SK-N-SH treated with all-trans-retinoic acid at 6 μM for 48 hours (cell line): Measurements from ENCODE around the gene NRN1L.
"Not testable (repeated sequence)": the region's sequence is repeated elsewhere in the genome, so short reads cannot be mapped to it uniquely, and the experiment has no call there.

Experiments used
- ATAC-seq: fragments of 200-7000 bp; cut with Tn5 transposase; 3 replicates; pipeline ENCODE4 v1.9.1; 2020; ENCODE audit warnings: mild to moderate bottlenecking, moderate library complexity
- ARNTL ChIP-seq: fragments of 450-650 bp; formaldehyde crosslinking; IDR thresholded peaks from 2 replicates; pipeline ENCODE4 v1.5.0; 2020; ENCODE audit warnings: low read depth, mild to moderate bottlenecking, moderate library complexity, borderline replicate concordance
- BACH2 ChIP-seq: fragments of 250-450 bp; sonication (Bioruptor Pico); IDR thresholded peaks from 2 replicates; pipeline ENCODE4 v1.9.0; 2021; ENCODE audit warnings: mild to moderate bottlenecking, borderline replicate concordance
- CSDC2 ChIP-seq: fragments of 250-450 bp; sonication (Bioruptor Pico); IDR thresholded peaks from 2 replicates; pipeline ENCODE4 v1.5.0; 2020; ENCODE audit warnings: mild to moderate bottlenecking, moderate library complexity
- CSRNP3 ChIP-seq: fragments of 250-450 bp; sonication (Bioruptor Pico); IDR thresholded peaks from 2 replicates; pipeline ENCODE4 v1.5.1; 2021; ENCODE audit warnings: mild to moderate bottlenecking, moderate library complexity
- GLIS3 ChIP-seq: fragments of 250-450 bp; sonication (Bioruptor Pico); IDR thresholded peaks from 2 replicates; pipeline ENCODE4 v1.5.0; 2020; ENCODE audit warnings: mild to moderate bottlenecking, moderate library complexity
- ISL1 ChIP-seq: fragments of 250-450 bp; sonication (Bioruptor Pico); IDR thresholded peaks from 2 replicates; pipeline ENCODE4 v2.1.2; 2022; ENCODE audit warnings: mild to moderate bottlenecking, moderate library complexity
- OSR1 ChIP-seq: fragments of 250-450 bp; sonication (Bioruptor Pico); IDR thresholded peaks from 2 replicates; pipeline ENCODE4 v1.8.0; 2022; ENCODE audit warnings: moderate library complexity, mild to moderate bottlenecking, inconsistent platforms
- POU6F1 ChIP-seq: fragments of 250-450 bp; sonication (Bioruptor Pico); IDR thresholded peaks from 2 replicates; pipeline ENCODE4 v1.8.0; 2021; ENCODE audit warnings: low read depth, mild to moderate bottlenecking, moderate library complexity, borderline replicate concordance
- PPARA ChIP-seq: fragments of 250-450 bp; sonication (Bioruptor Pico); IDR thresholded peaks from 2 replicates; pipeline ENCODE4 v1.5.0; 2020; ENCODE audit warnings: mild to moderate bottlenecking, borderline replicate concordance
- RARB ChIP-seq: fragments of 250-450 bp; sonication (Bioruptor Pico); IDR thresholded peaks from 2 replicates; pipeline ENCODE4 v1.8.0; 2021; ENCODE audit warnings: mild to moderate bottlenecking, moderate library complexity
- SNAI2 ChIP-seq: fragments of 250-450 bp; sonication (Bioruptor Pico); IDR thresholded peaks from 2 replicates; pipeline ENCODE4 v1.5.0; 2020; ENCODE audit warnings: mild to moderate bottlenecking, moderate library complexity
- TCF4 ChIP-seq: fragments of 250-450 bp; sonication (Bioruptor Pico); IDR thresholded peaks from 2 replicates; pipeline ENCODE4 v1.8.0; 2021; ENCODE audit warnings: mild to moderate bottlenecking, moderate library complexity, borderline replicate concordance
- TOX ChIP-seq: fragments of 250-450 bp; sonication (Bioruptor Pico); IDR thresholded peaks from 2 replicates; pipeline ENCODE4 v1.8.0; 2021; ENCODE audit warnings: mild to moderate bottlenecking, moderate library complexity, borderline replicate concordance
- TSHZ2 ChIP-seq: fragments of 250-450 bp; sonication (Bioruptor Pico); IDR thresholded peaks from 2 replicates; pipeline ENCODE4 v1.5.0; 2020; ENCODE audit warnings: mild to moderate bottlenecking, moderate library complexity
- ZC3H10 ChIP-seq: fragments of 250-450 bp; sonication (Bioruptor Pico); IDR thresholded peaks from 2 replicates; pipeline ENCODE4 v1.5.1; 2021; ENCODE audit warnings: mild to moderate bottlenecking, moderate library complexity
- ZFP3 ChIP-seq: fragments of 250-450 bp; sonication (Bioruptor Pico); IDR thresholded peaks from 2 replicates; pipeline ENCODE4 v1.5.0; 2020; ENCODE audit warnings: mild to moderate bottlenecking, moderate library complexity
- ZFP30 ChIP-seq: fragments of 450-650 bp; formaldehyde crosslinking; IDR thresholded peaks from 2 replicates; pipeline ENCODE4 v1.5.0; 2022; ENCODE audit warnings: mild to moderate bottlenecking, moderate library complexity
- ZNF565 ChIP-seq: fragments of 450-650 bp; formaldehyde crosslinking; conservative IDR thresholded peaks from 2 replicates; pipeline ENCODE4 v1.5.0; 2020; ENCODE audit warnings: low read depth, mild to moderate bottlenecking, moderate library complexity
- ZNF70 ChIP-seq: fragments of 450-650 bp; formaldehyde crosslinking; IDR thresholded peaks from 2 replicates; pipeline ENCODE4 v1.5.0; 2020; ENCODE audit warnings: mild to moderate bottlenecking, moderate library complexity
- ZNF8 ChIP-seq: fragments of 450-650 bp; formaldehyde crosslinking; IDR thresholded peaks from 2 replicates; pipeline ENCODE4 v1.5.0; 2020; ENCODE audit warnings: mild to moderate bottlenecking, moderate library complexity

Gene NRN1L

DNA sequence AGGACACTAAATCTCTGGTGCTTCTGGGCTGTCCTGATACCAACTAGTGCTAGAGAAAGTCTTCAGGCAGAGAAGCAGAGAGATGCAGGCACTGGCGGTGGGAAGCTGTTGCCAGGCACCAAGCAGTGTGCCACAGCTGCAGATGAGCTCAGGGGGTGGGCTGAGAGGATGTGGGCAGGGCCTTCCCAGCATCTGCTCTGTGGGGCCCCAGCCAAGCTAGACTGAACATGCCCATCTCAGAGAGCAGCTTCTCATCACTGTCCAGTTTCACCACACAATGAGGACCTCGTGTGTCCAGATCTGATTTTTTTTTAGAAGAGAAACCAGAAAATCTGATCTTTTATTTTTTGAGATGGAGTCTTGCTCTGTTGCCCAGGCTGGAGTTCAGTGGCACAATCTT, 25.5 kb downstream of the NRN1L start (continued):
- TF ChIP-seq POU6F1 (CRISPR knock-in tag): no peak
- no peak for TF ChIP-seq TCF4 (CRISPR knock-in tag)

DNA sequence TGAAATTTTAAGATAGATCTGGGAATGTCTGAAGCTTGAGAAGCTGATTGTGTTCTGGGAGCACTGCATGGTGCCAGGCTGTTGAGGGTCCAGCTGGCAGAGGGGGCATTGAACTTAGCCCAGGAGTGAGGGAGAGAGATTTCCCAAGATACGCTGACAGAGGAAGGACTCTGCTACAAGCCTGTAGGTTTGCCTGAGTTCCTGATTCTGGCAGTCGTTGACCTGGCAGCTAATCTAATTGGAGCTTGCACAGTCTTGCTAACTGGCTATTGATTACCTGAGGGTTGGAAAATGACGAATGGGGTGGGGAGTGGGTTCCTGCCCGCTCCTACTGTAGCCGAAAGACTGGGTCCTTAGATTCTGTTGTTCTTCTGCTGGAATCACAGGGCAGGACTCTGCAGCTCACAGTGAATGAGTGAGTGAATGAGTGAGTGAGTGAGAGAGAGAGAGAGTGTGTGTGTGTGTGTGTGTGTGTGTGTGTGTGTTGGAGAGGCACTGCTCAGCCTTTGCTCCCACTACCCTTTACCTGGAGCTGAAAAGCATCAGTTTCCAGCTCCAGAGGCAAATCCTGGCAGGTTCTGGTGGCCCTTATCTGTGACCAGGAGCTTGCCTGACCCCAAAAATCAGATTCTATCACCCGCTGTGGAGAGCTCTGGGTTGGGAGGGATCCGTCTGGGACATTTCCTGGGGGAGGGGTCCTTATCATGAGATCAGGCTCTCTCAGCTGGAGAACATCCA, 30.2 kb downstream of the NRN1L start:
- no peak for ATAC-seq
- TF ChIP-seq ZC3H10 (CRISPR knock-in tag) (no peak), ZFP3 (no peak), PPARA (CRISPR knock-in tag) (no peak), SNAI2 (CRISPR knock-in tag) (no peak), CSDC2 (no peak), ZNF70 (CRISPR knock-in tag) (no peak), TSHZ2 (CRISPR knock-in tag) (no peak), TOX (no peak), TCF4 (CRISPR knock-in tag) (no peak), POU6F1 (CRISPR knock-in tag) (no peak), ISL1 (CRISPR knock-in tag) (no peak), ARNTL (CRISPR knock-in tag) (no peak), OSR1 (CRISPR knock-in tag) (no peak), RARB (CRISPR knock-in tag) (no peak), GLIS3 (CRISPR knock-in tag) (no peak), BACH2 (CRISPR knock-in tag) (no peak), CSRNP3 (no peak), ZNF8 (CRISPR knock-in tag) (no peak), ZNF565 (CRISPR knock-in tag) (no peak), ZFP30 (no peak)

DNA sequence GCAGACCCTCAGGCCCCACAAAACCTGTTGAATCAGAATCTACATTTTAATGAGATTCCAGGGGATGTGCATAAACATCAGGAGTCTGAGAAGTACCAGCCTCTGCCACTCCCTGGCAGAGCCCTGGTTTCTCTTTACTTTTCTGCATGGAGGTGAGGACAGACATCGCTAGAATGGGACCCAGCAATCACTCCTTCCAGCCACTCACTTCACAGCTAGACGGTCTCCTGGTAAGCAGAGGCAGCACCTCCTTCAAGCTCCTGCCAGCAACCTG, 30.7 kb downstream of the NRN1L start:
- ATAC-seq: not testable (repeated sequence)

DNA sequence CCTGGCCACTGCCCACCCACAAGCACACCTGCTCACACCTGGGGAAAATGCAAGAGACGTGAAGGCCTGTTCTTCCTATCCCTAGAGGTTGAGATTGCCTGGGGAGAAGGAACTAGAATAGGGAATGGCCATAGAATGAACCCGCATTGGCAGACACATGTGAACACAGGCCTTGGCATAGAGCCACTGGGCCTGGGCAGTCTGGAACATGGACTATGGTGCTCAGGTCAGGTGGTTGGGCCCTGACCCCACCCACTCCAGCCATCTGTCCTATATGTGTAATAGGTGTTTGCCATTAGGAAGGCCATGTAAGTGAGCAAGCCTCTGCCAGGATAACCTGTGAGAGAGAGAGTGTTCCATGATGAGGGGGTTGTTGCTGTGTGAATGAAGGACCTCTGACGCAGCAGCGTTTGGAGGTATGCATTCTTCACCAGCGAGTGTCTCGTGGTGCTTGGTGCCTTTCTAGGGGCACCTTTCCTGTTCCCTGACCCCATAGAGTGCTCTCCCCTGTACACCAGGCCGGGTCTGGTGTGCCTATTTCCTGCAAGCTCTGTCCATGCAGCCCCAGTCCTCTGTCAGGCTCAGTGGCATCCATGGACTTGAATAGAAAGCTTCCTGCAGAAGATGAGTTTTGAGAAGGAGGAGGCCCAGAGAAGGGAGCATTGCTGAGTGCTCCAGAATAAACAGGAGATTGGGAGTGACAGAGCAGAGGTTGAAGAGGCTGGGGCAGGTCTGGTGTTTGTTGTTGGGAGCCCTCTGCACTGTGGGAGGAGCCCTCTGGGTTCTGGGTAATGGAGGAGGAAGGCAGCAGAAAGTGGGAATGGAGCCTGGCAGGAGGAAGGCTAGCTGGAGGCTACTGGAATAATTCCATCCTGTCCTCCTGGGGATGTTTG, 31.4 kb downstream of the NRN1L start:
- ATAC-seq: peak; percentile 7
- TF ChIP-seq SNAI2 (CRISPR knock-in tag) (no peak), ZNF565 (CRISPR knock-in tag) (no peak), ZFP30 (no peak), CSRNP3 (no peak), TCF4 (CRISPR knock-in tag) (no peak)
